Choroid plexus epithelial cell (primary cell): ENCODE data around the gene PRICKLE2.

Source experiments
- DNase-seq: peaks from one replicate; pipeline ENCODE4 v3.0.0-alpha.2; 2010; ENCODE audit warnings: low read depth
- H3K4me3 ChIP-seq: 2 replicates; pipeline ENCODE4 v1.5.1; 2011; ENCODE audit warnings: low read depth, mild to moderate bottlenecking, control low read depth, low read length, moderate library complexity
- TF ChIP-seq, protein P1 (sequence below): conservative IDR thresholded peaks from 2 replicates; pipeline ENCODE4 v1.5.1; 2011; ENCODE audit warnings: low read depth, mild to moderate bottlenecking, control low read depth, inconsistent platforms, low read length, moderate library complexity

Gene PRICKLE2

DNA sequence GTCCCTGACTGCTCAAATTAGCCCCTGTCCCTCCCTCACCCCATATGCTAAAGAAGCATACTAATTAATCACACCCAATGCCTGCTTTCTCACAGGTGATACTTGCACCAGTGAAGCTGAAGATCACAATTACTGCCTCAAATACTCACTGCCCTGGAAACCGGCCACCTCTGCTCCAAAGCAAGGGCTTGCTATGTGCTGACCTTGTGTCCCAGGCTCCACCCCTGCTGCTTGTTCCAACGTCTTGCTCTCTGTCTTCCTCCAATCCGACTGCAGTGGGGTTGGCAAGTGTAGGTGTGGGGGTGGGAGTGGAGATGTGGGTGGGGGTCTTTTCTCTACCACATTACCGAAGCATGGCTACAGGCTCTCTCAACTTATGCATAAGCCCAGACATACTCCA, 146.3 kb downstream of the PRICKLE2 start:
- no peak overlapping the region for H3K4me3 ChIP-seq
- DNase-seq = no peak
- TF ChIP-seq, protein P1, sequence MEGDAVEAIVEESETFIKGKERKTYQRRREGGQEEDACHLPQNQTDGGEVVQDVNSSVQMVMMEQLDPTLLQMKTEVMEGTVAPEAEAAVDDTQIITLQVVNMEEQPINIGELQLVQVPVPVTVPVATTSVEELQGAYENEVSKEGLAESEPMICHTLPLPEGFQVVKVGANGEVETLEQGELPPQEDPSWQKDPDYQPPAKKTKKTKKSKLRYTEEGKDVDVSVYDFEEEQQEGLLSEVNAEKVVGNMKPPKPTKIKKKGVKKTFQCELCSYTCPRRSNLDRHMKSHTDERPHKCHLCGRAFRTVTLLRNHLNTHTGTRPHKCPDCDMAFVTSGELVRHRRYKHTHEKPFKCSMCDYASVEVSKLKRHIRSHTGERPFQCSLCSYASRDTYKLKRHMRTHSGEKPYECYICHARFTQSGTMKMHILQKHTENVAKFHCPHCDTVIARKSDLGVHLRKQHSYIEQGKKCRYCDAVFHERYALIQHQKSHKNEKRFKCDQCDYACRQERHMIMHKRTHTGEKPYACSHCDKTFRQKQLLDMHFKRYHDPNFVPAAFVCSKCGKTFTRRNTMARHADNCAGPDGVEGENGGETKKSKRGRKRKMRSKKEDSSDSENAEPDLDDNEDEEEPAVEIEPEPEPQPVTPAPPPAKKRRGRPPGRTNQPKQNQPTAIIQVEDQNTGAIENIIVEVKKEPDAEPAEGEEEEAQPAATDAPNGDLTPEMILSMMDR = no peak

DNA sequence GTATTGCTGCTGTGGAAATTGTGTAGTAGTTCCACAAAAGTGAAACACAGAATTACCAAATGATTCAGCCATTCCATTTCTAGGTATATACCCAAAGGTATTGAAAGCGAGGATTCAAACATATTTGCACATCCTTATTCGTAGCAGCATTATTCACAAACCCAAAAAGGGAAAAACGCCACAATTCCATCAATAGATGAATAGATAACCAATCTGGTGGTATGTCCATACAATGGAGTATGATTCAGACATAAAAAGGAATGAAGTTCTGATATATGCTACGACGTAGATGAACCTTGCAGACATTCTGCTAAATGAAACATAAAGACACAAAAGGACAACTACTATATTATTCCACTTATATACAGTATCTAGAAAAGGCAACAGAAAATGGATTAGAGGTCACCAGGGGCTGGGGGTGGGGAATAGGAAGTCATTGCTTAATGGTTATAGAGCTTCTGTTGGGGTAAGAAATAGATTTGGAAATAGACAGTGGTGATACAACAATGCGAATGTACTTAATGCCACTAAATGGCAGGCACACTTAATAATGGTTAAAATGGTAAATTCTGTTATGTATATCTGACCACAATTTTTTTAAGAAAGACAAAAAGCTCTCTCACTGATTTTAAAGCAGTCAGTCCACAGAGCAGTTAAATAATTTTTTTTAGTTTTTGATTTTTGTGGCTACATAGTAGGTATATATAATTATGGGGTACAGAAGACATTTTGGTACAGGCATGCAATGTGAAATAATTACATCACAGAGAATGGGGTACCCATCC, 150.2 kb downstream of the PRICKLE2 start:
- H3K4me3 ChIP-seq = no peak overlapping the region
- DNase-seq = no peak
- TF ChIP-seq, protein P1 = no peak

DNA sequence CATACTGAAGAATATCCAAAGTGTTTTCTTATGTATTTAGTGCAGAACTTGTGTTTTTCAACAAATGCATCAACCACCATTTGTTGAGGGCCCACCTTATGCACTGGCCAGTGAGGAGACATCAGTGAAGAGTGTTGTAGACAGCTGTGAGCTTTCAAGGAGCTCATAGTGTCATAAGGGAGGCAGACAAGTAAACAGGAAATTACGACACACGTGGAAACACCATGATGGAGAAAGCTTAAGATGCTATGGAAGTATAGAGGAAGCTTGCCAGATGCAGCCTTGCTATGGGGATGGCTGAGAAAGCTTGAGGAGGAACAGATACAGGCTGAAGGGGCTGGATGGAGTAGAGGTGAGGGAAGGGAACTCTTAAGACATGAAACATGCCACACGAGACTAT, 151.2 kb downstream of the PRICKLE2 start:
- TF ChIP-seq, protein P1 = no peak
- H3K4me3 ChIP-seq = no peak overlapping the region

DNA sequence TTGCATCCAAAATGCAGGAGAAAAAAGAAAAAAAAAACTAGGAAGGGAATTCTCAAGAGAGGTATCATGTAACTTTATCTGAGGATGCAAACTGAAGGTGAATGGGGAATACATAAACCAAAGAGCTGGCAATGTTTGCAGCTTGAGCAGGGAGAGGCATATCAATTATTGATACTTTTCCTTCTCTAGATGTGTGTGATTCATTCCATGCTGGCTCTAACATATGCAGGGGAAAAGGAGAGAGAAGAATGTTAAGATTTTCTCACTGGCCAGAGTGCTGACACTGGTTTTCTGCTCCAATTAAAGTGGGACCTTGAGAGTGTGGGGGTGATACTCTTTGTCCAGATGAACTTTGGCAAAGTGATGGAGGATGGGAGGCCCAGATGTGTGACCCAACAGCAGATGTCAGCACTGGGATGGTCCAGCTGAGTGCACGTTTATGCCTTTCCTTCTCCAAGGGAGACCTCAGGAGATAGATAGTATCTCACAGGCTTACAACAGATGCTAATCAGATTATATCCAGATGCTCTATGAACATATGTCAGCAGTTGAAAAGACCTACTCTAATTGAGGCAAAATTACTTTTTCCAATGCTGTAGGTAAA, 152.0 kb downstream of the PRICKLE2 start:
- DNase-seq = peak; percentile 41
- no peak overlapping the region for H3K4me3 ChIP-seq
- TF ChIP-seq, protein P1 = peak; percentile 10

More for the DNA sequence above, 151.2 kb downstream of the PRICKLE2 start:
- DNase-seq = peak; percentile 74

DNA sequence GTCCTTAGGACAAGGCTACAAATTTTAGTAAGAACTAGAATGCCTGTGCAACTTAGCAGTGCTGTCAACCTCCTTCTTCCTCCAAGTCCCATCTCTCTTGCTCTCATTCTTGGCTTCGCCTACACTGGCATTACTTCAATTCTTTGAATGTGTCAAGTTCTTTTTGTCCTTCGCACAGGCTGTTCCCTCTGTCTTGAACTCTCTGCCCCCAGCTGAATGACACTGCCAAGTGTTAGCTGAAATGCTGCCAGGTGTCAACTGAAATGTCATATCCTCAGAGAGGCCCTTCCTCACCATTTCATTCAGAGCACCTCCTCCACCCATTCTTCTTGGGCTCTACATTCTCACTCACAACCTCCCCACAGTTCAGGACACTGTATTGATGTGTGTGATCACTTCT, 153.1 kb downstream of the PRICKLE2 start:
- TF ChIP-seq, protein P1 = no peak

DNA sequence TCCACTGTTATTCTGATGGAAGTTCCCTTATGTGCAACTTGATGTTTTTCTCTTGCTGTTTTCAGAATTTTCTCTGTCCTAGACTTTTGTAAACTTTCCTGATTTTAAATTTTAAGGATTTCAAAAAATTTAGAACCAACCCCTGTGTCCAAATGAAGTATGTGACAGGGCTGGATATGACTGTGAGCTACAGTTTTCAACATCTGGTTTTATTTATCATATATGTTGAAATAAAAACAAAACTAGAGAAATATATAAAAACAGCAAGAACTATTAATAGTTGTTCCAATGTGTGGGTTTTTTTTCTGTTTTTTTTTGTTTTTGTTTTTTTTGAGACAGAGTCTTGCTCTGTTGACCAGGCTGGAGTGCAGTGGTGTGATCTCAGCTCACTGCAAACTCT, 154.6 kb downstream of the PRICKLE2 start:
- no peak for DNase-seq
- H3K4me3 ChIP-seq = no peak overlapping the region
- TF ChIP-seq, protein P1 = no peak

More for the DNA sequence above, 153.1 kb downstream of the PRICKLE2 start:
- H3K4me3 ChIP-seq = no peak overlapping the region
- DNase-seq = no peak
